HG02759 (cell line): ENCODE results near the gene CACNA1S.

Experiments used
- ATAC-seq: cut with Tn5 transposase; IDR thresholded peaks from one replicate; pipeline ENCODE4 v1.9.1; 2021; ENCODE audit warnings: mild to moderate bottlenecking, moderate library complexity; ENCODE audit not compliant: unreplicated experiment

Gene CACNA1S

DNA sequence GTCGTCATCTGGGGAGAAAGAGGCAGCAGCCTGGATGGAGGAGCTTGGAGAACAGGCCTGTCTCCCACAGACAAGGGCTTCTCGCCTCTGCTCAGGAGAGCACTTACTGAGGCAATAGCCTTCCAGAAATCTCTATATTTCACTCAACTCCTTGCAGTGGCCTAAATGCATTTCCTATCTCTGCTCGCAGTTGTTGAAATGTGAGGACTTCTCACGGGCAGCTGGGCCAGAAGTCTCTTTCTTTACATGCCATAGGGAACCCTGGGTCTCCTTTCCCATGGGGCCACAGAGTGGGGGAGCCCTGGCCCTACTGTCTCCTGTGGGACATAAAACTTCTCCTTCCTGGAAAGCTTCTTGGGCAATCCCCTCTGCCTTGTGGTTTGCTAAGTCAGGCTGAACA is 45.2 kb downstream of the CACNA1S start:
- no peak for ATAC-seq

DNA sequence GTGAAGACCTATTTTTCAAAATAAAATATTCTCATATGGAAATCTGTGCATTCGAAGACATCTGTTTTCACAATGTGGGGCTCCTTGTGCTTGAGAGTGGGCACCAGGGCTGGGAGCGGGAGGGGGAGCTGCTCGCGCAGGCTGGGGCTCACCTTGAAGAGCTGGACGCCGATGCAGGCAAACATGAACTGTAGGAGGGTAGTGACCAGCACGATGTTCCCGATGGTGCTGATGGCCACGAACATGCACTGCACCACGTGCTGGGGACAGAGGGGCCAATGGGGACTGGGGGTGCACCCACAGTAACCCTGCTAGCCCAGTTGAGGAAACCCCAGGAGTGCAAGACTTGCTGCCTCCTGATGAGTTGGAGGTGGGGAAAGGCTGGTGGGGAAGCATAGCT is 46.5 kb downstream of the CACNA1S start:
- no peak for ATAC-seq

DNA sequence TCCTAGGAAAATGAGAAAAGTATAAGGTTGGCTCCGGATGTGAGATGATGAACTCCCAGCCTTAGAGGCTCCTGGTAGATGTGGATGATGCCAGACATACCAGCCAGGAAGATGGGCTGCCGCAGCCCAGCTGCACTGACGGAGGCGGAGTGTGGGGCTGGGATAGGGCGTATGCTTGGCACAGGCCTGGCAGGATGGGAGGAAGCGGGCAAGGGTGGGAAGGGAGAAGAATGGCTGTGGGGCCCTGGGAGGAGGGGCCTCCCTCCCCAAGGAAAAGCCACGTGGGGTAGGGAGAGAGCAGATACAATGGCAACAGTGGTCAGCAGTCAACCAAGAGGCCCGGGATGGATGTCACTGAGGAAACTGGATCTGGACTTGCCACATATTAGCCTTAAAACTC is 47.4 kb downstream of the CACNA1S start:
- ATAC-seq: no peak

DNA sequence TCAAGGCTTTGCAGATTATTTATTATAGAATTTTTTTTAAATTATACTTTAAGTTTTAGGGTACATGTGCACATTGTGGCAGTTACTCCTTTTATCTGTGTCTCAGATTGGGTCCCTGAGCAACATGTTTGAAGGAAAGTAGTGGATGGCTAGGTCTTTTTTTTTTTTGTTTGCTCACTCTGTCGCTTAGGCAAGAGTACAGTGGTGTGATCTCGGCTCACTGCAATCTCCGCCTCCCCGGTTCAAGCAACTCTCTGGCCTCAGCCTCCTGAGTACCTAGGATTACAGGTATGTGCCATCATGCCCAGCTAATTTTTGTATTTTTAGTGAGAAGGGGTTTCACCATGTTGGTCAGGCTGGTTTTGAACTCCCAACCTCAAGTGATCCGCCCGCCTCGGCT is 49.1 kb downstream of the CACNA1S start:
- ATAC-seq: no peak

DNA sequence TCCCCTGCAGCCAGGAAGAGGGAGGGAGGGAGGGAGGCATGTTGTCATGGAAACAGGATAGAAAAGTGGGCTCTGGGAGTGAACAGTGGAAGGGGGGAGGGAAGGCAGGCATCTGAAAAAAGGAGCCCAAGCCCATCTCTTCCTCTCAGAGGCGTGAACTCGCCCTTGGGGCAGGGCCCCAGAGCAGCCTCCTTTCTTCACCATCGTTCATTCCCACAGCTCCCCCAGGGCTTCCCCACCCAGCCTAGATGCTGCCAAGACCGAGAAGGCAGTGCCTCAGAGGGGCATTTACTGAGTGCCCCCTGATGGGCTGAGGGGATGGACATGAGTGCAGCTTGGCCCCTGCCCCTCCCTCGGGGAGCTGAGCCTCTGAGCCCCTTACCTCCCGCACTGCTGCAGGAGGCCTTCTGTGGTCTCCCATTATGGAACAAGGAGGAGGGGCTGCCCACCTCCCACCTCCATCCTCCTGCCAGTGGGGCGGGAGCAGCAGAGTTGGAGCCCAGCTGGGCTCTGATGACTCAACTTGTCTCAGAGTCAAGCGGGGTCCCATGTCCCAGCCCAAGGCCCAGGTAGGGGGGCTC is 49.6 kb downstream of the CACNA1S start:
- ATAC-seq: no peak

DNA sequence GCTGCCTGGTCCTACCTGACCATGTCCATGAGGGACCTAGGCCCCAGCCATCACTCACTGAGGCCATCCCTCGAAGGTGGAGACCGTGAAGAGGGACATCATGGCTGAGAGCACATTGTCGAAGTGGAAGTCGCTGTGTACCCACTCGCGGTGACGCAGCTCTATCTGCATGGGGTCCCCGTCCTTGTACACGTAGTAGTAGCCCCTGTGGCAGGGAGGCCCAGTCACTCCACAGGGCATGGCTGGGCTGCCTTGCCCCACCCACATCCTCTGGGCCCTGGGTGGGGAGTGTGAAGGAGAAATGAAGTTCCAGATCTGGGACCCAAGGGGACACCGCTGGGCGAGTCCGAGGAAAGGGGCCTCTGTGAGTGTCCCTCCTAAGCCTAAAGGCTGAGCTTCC is 50.3 kb downstream of the CACNA1S start:
- ATAC-seq: no peak

DNA sequence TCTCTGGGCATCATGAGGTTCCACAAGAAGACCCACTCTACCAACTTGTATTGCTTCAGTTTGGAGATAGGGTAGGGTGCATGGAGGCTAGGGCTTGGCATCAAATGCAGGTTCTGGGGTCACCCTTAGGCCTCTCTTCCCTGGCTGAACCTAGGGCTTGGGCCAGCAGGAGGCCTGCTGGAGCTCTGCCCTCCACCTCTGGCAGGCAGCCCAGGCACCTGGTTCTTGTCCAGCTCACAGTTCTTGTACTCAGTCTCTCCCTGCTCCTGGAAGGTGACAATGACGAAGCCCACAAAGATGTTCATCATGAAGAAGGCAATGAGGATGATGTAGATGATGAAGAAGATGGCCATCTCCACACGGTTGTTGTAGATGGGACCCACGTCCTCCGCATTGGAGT is 51.2 kb downstream of the CACNA1S start:
- ATAC-seq: no peak

DNA sequence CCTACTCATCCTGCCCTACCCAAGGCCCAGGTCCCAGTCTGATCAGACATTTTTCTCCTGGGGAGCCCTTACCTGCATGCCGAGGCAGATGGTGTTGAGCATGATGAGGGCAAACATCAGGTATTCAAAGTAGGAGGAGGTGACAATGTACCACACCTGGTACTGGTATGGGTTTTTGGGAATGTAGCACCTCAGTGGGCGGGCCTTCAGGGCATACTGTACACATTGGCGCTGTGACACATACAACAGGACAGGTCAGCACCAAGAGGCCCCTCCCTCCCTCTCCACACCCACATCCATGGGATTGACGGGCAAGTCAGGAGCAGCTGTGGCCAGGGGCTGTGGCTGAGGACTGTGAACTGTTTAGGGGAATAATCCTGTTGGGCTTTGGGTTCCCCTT is 51.6 kb downstream of the CACNA1S start:
- no peak for ATAC-seq

DNA sequence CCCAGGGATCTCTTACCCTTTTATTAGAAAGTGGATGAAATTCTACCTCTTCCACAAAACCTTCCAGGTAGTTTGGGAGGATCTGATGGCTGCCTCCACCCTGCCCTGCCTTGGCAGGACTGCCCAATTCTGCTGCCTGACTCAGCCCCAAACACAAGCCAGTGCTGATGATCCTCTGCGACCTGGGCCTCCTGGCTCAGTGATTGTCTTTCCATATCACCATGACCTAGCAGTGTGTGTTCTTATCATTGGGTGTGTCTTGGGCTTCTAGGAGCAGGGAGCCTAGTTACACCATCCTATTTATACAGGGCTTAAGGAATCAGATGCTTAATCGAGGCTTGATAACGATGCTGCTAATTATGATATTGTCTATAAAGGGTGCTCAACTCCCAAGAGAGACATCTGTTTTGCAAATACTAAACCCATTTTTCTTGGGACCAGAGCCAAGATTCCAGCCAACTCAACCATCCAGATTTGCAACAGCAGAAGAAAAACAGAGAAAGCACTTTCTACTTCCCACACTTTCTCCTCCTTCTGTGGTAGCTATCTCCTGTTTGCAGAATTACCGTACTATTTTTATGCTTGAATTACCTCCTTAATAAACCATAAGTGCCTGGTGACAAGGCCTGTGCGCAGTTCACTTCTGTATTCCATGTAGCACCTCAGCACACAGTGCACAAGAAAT is 52.2 kb downstream of the CACNA1S start:
- no peak for ATAC-seq

DNA sequence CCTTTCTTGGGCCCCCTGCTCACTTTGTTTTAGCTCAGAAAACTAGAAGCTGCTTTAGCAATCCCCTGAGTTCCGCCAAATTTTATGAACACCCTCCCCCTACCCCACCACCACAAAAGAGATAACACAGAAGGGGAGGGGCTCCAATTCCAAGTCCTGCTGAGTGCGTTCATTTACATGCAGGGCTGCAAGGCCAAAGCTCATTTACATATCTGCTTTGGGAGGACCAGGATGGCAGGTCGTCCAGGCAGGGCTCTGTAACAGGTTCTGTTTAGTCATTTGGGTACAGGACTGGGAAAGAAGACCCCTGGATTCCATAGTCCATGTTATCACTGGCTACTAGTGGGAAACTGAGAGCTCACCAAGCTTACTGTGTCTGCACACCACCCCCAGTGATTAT is 52.8 kb downstream of the CACNA1S start:
- ATAC-seq: no peak

DNA sequence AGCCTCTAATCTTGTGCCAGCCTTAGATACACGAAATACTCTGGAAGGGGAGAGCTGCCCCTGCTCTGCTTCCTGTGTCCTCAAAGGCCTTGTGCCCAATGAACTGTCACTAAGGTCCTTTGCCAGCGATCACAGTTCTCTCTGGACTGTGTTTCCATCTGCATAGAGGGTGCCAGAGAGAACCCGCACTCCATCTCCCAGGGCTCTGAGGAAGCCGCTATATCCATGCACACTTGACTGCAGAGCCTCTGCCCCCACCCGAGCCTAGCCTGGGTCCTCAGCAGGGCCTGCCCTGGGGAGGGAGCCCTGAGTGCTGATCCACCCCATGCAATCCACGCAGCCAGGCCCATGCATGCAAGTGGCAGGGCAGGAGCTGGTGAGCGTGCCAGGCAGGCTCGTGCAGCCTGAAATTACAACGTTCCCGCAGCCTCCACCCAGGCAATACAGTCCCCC is 58.1 kb downstream of the CACNA1S start:
- ATAC-seq: no peak

DNA sequence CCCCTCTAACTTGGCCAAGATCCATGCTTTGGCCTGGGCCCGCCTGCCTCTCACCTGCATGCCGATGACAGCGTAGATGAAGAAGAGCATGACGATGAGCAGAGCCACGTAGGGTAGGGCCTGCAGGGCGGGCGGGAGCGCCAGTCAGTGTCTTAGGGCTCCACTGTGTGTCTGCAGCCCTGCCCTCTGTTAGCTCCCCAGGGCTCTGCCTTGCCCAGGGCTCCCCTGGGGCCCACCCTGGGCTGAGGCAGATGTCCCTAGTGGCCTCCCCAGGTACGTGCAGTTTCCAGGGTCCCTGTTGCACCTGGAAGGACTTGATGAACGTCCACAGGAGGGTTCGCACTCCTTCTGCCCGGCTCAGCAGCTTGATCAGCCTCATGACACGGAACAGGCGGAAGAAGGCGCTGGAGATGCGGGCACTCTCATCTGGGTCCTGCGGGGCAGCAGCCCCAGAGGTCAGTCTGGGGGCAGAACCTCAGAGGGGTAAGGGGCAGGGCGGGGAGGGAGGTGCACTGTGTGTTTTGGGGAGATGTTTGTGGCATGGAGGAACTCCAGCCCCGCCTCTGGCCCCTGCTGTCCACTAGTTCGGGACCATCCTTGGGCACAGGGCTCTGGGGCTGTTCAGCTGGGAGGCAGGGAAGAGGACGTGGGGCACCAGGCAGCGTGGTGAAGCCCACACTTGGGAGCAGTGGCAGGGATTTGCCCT is 58.9 kb downstream of the CACNA1S start:
- no peak for ATAC-seq

DNA sequence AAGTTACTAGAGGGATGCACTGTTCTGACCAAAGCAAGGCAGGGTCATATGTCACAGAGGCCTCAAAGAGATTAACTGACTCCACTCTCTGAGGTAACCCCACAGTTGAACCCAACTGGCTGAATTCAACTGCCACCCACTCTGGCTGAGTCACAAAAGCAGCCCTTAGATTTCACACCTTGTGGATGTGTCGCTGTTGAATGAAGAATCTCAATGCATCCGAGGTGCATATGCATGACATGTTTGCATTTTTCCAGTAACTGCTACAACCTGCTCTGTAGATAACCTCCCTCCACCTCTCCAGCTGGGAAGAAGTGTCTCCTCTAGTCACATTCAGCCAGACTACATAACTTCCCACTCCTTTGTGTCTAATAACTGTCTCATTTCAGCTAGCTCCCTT is 60.8 kb downstream of the CACNA1S start:
- no peak for ATAC-seq

DNA sequence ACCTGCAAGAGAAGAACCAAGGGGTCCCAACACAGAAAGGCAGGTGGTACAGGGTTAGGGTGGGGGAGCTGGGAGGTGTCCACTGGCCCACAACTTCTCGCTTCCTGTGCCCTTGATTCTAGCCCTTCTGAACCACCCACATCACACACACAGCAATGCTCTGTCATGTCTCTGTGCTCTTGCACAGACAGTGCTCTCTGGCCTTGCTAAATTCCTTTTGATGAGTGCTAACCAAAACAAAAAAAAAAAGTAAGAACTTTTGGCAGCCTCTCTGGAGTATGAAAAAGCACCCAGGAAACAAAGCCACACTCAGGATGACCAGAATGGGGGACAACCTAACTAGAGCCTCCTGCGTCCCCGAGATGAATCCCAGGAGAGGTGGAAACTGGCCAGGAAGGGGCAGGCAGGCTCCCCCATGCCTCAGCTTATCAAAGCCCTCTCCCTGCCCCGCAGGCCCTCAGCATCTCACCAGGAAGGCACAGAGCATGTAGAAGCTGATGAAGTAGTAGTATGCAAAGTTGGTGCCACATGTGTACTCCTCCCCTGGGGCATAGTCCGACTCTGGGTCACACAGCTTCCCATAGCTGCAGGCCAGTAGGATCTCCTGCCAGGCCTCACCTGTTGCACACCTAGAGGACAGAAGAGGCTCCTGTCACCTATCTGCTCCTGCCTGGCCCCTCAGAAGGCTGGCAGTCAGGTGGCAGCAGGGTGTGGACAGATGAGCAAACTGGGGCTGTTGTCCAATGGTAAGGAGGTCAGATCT is 61.5 kb downstream of the CACNA1S start:
- ATAC-seq: no peak

DNA sequence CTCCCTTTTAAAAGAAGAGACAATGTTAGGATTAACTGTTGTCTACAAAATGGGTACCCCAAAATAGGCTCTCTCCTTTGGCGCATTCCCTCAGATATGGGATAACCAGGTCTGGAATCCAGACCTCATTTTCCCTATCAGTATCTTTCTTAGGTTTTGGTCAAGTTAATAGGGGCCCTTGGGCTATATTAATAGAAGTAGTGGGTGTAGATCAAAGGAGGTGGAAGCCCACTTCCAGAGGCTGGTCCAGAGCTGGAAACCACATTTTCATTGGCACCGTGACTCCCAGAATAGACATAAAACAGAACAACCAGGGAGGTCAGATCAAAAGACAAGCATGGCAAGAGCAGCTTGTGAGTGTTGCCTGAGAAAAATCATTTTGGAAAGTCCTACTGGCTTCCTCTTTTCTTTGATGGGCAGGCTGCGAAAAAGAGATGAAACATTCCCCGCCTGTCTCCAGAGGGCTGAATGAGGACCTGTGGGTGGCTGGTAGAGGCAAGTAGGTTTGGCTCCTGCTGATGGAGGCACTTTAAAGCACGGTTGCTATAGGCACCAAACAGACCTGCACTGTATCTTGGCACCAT is 62.9 kb downstream of the CACNA1S start:
- no peak for ATAC-seq

DNA sequence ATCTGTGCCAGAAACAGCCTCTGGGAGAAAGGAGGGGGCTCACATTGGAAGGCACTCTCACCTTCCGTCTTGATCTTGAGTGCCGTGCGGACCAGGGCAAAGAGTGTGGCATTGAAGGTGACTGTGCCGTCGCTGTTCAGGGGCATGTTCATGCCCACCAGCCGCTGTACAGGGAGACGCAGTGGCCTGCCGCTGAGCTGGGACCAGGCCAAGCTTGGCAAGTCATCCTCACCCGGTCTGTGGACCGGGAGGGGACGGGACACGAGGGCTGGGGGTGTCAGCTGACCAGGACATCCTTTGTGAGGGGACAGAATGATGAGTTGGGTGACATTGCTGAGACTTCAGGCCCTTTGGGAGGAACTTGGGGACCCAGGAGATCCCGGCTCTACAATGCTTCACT is 63.7 kb downstream of the CACNA1S start:
- no peak for ATAC-seq

DNA sequence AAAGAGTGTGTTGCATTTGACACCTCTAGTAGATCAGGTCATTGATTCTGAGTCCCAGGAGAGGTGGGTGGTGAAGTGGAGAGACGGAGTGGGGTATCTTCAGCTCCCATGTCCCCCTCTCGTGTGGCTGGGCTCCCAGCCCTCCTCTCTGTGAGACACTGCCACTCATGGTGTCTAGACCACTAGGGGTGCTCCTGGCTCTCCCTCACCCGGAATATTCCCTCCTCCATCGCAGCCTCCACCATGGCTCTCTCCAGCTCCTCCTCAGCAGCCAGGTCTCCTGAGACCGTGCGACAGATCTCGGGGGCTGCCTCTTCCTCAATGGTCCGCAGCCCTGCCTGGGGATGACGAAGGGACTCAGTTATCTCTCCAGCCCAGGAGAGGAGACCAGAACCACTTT is 68.1 kb downstream of the CACNA1S start:
- ATAC-seq: no peak

DNA sequence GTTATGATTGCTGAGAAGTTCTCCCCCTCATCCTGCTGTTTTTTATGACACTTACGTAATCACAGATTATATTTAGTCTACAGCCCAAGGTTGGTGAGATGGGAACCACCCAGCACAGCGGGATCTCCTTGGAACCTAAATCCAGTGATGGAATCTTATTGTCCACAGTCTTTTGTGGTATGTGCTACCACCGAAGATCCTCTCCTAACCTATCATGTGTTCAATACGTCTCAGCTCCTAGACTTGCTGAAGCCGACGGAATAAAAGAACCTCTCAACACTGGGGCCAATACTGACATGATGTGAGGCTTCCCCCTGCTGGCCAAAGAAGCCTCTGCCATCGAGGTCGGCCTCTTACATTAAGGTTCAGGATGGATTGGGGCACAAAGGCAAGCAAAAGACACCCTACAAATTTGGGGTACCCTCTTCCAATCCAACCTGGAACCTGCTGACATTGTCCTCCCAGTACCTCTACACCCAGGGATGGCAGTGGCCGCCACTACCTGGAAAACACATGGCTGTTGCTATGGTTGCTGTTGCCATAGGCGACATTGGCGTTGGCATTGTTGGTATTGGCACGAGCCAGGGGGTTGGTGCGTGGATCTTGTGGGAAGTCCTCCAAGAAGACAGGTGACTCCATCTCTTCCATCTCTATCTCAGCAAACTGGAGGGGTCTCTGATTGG is 69.3 kb downstream of the CACNA1S start:
- peak; percentile 75 for ATAC-seq

DNA sequence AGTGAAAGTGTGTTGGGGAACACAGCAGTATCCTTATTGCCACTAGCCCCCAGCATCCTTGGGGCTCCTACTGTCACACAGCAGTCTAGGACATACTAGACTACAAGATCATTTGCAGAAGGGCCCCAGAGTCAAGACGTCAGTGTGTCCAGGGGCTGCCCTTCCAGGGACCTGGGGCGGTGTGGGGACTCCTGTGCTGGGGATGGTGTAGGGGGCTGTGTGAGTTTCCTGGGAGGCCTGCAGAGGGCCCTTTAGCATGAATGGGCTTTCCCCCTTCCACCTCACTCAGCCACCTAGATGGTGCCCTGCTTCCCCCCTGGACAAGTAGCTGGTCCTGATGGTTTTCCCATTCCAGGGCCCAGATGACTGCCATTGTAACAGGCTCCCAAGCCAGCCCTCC is 71.2 kb downstream of the CACNA1S start:
- no peak for ATAC-seq

DNA sequence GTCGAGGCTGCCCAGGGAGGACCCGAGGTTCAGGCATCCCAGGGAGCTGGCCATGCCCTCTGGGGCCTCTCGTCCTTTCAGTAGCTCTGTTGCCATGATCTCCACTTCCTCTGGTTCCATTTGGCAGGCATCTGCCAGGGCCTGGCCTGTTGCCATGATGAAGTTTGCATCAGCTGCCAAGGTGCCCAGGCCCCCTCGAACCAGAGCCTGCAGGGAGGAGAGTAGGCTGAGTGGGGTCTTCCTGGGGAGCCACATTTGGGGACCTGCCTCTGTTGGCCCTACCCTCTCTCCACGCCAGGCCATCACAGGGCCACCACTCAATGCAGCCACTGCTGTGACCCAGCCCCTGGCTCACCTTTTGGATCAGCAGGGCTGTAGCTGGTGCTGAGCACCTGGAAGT is 72.3 kb downstream of the CACNA1S start:
- ATAC-seq: no peak

DNA sequence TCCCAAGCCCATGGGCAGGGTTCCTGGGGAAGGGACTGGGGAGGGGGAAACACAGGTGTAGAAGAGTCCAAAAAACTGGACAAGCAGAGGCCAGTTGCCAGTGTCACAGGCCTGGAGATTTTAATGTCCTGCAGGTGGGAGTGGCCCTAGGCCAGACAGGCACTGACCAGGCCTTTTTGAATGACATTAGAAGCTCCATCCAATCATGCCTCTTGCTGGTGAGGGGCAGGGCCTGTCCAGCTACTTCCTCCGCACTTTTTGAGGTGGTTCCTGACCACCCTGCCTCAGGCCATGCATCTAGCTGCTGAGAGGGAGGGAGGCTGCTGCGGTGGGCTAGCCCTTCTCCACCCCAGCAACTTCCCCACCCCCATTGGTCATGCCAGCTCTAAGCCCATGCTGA is 72.8 kb downstream of the CACNA1S start:
- ATAC-seq: no peak
